ENCODE results near the gene ARFIP1. TPM values are rescaled to one million over a fixed set of nuclear protein-coding genes. Genes with fewer than 3 reads are reported as not detected.

ARFIP1 gene
- total and polyA plus RNA-seq, 9 of the 15 experiments (the other 6 are each of a cell fraction or from before 2014, with no cell fraction given): 14.1 to 25.1 (median 20.9) TPM

DNA sequence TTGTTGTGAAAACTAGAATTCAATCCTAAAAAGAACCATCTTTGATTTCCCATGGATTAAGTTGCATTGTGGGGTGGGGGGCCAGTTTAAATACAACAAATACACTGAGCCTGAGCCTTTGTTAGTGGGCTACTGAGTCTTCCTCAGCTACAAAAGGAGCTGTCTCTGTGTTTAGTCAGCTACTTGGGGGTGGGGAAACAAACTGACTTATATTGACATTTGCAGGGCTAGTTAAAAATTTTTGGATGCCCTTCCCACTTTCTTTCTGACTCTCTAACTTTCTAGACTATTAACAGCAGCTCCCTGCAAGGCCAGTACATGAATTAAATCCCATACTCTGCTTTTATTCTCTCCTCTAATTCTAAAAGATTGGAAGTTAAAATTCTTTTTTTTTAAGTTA is 123.9 kb downstream of the ARFIP1 start (continued):
- TF ChIP-seq, protein P1, sequence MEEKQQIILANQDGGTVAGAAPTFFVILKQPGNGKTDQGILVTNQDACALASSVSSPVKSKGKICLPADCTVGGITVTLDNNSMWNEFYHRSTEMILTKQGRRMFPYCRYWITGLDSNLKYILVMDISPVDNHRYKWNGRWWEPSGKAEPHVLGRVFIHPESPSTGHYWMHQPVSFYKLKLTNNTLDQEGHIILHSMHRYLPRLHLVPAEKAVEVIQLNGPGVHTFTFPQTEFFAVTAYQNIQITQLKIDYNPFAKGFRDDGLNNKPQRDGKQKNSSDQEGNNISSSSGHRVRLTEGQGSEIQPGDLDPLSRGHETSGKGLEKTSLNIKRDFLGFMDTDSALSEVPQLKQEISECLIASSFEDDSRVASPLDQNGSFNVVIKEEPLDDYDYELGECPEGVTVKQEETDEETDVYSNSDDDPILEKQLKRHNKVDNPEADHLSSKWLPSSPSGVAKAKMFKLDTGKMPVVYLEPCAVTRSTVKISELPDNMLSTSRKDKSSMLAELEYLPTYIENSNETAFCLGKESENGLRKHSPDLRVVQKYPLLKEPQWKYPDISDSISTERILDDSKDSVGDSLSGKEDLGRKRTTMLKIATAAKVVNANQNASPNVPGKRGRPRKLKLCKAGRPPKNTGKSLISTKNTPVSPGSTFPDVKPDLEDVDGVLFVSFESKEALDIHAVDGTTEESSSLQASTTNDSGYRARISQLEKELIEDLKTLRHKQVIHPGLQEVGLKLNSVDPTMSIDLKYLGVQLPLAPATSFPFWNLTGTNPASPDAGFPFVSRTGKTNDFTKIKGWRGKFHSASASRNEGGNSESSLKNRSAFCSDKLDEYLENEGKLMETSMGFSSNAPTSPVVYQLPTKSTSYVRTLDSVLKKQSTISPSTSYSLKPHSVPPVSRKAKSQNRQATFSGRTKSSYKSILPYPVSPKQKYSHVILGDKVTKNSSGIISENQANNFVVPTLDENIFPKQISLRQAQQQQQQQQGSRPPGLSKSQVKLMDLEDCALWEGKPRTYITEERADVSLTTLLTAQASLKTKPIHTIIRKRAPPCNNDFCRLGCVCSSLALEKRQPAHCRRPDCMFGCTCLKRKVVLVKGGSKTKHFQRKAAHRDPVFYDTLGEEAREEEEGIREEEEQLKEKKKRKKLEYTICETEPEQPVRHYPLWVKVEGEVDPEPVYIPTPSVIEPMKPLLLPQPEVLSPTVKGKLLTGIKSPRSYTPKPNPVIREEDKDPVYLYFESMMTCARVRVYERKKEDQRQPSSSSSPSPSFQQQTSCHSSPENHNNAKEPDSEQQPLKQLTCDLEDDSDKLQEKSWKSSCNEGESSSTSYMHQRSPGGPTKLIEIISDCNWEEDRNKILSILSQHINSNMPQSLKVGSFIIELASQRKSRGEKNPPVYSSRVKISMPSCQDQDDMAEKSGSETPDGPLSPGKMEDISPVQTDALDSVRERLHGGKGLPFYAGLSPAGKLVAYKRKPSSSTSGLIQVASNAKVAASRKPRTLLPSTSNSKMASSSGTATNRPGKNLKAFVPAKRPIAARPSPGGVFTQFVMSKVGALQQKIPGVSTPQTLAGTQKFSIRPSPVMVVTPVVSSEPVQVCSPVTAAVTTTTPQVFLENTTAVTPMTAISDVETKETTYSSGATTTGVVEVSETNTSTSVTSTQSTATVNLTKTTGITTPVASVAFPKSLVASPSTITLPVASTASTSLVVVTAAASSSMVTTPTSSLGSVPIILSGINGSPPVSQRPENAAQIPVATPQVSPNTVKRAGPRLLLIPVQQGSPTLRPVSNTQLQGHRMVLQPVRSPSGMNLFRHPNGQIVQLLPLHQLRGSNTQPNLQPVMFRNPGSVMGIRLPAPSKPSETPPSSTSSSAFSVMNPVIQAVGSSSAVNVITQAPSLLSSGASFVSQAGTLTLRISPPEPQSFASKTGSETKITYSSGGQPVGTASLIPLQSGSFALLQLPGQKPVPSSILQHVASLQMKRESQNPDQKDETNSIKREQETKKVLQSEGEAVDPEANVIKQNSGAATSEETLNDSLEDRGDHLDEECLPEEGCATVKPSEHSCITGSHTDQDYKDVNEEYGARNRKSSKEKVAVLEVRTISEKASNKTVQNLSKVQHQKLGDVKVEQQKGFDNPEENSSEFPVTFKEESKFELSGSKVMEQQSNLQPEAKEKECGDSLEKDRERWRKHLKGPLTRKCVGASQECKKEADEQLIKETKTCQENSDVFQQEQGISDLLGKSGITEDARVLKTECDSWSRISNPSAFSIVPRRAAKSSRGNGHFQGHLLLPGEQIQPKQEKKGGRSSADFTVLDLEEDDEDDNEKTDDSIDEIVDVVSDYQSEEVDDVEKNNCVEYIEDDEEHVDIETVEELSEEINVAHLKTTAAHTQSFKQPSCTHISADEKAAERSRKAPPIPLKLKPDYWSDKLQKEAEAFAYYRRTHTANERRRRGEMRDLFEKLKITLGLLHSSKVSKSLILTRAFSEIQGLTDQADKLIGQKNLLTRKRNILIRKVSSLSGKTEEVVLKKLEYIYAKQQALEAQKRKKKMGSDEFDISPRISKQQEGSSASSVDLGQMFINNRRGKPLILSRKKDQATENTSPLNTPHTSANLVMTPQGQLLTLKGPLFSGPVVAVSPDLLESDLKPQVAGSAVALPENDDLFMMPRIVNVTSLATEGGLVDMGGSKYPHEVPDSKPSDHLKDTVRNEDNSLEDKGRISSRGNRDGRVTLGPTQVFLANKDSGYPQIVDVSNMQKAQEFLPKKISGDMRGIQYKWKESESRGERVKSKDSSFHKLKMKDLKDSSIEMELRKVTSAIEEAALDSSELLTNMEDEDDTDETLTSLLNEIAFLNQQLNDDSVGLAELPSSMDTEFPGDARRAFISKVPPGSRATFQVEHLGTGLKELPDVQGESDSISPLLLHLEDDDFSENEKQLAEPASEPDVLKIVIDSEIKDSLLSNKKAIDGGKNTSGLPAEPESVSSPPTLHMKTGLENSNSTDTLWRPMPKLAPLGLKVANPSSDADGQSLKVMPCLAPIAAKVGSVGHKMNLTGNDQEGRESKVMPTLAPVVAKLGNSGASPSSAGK (IDR thresholded peaks at IDR 0.05): no peak
